Femur (tissue), 1 donor: ENCODE measurements around the gene RSBN1.
"Not testable (repeated sequence)": the region's sequence is repeated elsewhere in the genome, so short reads cannot be mapped to it uniquely, and the experiment has no call there.

ENCODE experiments used
- DNase-seq: peaks from one replicate; pipeline ENCODE4 v3.0.0-alpha.2; 2017

Gene RSBN1

DNA sequence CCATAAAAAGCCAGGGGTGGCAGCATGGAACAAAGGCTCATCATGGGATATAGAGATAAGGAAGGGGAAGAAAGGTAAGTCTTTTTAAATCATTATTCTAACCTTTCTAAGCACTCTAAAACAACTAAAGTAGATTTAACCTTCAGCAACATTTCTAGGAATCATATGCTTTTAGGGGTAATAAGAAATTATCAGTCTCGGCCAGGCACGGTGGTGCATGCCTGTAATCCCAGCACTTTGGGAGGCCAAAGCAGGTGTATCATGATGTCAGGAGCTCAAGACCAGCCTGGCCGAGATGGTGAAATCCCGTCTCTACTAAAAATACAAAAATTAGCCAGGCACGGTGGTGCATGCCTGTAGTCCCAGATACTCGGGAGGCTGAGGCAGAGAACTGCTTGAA, 32.7 kb downstream of the RSBN1 start:
- DNase-seq, result no peak

DNA sequence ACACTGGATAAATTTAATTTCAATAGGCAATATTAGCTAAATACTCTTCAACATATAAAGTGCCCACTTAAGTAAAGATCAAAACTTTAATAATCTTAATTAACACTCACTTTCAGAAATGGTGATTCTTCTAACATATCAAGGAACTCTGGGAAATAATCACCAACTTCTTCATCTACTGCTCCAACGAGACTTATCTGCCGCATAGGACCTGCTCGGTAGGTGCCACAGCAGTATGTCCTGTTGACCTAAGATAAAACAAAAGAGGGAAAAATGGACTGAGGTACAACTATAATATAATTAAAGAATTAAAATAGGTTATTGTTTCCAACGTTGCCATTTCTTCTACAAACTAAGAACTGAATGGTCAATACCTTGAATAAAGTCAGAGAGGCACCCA, 34.7 kb downstream of the RSBN1 start:
- DNase-seq, result no peak

DNA sequence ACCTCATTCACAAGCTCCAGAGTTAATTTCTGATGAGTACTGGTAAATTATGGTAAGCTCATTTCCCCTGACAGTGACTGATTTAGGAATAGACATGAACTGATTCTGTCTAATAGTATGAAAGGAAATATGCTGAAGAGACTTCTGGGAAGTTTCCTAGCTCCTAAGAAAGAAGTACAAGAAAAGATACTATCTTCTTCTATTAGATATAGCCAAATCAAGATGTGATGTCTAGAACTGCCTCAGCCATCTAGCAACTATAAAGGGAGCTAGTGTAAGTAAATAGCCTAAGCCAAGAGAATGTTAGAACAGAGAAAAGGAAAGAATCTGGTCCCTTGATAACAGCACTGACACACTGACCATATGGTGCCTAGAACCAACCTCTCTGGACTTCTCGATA, 42.2 kb downstream of the RSBN1 start:
- no peak for DNase-seq

DNA sequence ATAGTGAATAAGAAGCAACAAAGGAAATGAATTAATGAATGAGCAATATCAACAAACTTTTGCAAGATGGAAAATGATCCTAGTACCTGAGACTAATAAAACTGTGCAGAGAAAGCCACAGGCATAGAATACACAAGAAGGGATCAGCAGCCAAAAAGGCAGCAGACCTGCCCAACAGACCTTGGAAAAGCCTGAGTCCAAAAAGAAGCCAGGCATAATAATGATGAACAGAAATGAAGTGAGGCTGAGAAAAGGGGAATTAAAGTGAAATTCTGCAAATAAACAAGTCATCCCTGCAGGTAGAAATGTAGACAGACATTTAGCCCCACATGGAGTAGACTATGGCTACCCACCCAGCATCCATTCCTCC, 42.7 kb downstream of the RSBN1 start:
- no peak for DNase-seq

DNA sequence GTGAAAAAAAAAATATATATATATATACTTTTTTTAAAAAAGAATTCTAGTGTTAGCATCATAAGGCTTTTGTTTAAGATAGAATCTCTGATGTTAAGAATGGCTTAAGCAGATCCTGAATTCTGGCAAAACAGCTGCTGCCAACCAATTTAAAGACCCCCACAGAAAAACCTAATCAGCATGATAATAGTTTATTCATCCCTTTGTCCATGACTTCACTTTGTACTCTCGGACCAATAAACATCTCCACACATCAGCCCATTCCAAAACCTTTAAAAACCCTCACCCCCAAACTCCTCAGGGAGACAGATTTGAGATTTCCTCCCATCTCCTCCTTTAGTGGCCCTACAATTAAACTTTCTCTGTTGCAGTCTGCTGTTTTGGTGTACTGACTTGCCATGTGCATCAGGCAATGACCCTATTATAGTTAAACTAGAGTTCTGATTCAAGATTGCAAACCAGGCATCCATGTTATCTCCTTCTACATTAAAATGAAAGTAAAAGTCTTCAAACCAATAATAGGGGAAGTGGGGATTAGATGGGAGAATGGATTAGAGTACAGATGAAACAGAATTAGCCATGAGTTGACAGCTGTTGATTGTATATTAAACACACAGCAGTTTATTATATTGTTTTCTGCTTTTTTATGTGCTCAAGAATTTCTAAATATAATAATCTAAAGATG, 43.2 kb downstream of the RSBN1 start:
- no peak for DNase-seq

DNA sequence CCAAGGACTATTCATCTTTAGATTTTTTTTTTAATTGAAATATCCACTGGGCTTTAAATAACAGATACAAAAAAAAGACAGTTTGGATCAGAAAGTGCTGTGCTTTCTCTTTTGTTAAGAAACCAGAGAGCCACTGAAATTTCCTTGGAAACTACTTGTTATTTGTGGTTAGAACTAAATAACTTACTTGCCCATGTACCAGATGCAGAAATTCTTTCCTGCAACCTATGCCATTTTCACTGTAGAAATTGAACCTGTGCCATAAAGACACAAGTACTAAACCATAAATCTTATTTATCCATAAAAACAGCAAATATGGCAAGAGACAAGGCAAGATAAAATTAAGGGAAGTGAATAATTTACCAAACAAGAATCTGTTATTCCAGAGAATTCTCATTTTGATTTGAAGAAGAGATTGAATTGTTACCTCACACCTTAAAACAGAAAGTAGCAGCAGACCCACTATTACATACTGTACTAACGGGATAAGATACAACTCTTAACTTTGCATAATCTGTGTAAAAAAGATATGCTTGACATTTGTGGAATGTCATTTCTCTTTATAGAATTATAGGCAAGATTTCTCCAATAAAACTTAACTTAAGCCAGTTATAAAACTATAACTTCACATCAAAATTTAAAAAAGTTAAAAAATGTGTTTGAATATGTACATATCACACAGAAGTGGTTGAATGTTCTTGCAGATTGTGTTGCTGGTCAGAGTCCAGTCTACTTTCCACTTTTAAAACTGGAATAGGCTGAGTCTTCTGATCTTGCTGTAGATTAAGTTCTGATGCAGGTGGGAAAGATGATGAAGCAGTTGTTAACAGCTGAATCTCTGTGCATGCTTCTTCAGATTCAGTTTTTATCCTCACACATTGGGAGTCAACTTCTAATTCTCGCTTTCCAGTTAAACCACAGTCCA, 46.7 kb downstream of the RSBN1 start:
- DNase-seq, result no peak

DNA sequence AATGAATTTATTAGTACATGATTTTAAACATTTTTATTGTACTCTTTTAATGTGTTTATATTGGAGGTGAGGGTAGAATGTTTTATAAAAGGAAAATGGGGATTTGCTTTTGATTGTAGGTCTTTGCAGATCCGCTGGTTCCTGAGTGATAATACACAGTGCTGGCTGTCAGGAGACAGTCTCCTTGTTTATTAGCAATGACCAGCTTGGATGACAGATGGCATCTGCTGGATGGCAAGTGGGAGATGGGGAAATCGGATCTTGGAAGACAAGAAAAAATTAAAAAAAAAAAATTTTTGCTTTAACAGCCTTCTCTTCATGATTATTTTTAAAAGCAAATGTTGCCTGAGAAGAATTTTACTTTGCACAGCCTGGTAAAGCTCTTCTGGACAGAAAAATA, 48.6 kb downstream of the RSBN1 start:
- no peak for DNase-seq

DNA sequence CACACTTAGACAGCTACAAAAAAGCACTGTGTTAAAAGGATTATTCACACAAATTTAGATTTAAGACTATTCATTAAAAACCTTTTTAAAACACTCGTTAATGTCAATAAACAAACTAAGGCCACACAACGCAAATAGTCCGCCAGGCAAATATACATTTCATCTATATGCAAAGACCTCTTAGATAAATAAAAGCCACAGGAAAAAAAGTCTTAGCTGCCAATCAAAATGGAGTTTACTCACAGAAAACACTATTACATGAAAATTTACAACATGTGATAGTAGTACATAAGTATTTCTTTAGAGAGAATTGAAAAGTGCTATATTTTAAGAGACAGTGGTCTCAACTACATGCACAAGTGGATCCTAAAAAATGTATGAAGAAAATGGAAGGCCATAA, 50.3 kb downstream of the RSBN1 start:
- DNase-seq, result no peak

DNA sequence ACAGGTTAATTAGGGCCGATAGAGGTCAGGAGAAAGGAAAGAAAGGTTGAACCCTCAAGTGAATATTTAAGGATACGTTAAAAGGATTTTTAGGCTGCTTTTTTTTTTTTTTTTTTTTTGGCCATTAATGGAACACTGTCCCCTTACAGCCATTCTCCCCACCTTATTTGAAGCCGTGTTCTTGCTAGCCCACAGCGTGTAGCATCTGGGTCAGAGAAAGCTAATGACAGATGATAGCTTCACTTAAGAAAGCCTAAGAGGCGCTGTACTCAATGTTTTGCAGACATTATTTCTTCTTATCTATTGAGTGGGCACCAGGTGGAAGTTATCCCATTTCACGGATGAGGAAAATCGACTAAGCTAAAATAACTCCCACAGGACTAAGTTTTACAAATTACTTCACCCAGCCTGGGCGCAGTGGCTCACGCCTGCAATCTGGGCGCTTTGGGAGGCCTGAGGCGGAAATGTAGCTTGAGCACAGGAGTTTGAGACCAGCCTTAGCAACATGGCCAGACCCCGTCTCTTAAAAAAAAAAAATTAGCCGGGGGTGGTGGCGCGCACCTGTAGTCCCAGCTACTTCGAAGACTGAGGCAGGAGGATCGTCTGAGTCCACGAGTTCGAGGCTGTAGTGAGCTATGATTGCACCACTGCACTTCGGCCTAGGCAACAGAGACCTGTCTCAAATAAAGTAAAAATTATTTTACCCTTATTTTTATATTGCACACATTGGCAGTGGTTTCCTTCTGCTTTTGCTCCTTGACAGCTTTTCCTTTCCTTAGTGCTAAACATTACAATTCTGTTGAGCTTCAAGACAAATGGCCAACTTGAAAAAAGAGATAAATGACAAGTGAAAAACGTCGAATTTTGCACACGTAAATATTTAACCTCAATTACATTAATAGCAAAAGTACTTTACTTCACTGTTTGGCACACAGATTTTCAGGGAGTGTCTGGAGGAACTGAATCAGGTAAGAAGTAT, 51.9 kb downstream of the RSBN1 start:
- DNase-seq, result no peak

DNA sequence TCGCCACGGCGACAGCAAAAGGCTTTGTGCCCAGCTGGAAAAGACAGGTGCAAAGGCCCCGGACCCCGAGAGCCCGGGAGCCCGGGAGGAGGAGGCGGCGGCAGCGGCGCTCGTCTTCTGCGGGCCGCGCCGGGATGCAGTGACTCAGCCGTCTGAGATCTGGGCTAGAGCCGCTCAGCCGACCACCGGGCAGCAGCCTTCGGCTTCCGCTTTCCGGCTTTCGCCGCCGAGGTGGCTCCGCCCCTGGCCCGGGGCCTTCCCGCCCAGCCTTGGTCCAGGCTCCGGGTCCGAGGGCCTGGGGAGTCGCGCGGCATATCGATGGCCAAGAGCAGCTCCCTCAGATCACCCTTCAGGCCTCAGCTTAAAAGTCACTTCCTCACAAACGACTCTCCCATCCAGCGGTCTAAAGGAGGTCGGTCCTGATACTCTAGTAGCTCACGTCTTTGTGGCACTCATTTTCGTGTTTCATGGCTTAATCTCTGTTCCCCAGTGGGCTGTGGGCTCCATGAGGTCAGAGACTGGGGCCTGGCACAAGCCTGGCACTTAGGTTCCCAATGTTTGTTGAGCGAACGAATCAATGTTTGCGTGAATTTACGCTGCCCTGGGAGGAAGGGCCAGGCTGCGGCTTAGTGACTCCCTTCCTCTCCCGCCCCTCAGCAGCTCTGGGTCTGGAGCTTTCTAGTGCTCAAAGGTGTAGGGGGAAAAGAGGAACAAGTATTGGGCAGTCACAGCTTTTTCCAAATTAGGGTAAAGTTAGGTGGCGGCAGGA, 52.8 kb downstream of the RSBN1 start, which contains the start of gene PHTF1:
PHTF1 (minus strand) TSS at position 154 of the 769 bp plus-strand sequence. CDS start 783 bp downstream, outside the sequence.
- DNase-seq, result peak; percentile 84

DNA sequence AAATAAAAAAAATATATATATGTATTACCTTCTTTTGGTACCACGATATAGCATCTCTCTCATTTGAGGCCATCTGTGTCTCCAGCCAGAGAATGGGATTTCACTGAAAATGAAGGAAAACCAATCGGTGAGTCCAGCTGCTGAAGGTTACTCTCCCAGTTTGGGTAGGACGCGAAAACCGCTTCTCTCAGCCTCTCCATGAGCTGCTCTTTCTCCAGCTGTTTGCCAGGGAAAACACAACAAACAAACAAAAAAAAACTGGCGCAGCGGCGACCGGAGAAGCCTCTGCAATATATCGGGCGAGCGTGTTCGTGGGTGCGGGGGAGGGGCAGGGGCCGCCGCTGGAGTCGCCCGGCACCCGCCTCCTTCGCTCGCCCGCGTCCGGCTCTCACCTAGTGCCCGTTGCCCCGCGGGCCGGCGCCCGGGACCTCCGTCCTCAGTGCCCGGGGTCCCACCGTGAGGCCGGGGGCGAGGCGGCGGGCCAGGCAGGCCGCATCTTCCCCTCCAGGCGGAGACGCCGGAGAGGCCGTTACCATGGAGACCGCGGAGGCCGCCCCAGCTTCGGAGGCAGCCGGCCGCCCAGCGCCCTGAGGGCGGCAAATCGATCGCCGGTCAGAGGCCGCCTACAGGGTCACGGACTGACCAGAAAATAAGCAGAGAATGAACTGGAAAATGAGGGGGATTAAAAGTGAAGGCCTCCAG, 53.5 kb downstream of the RSBN1 start:
- peak; percentile 74 for DNase-seq

DNA sequence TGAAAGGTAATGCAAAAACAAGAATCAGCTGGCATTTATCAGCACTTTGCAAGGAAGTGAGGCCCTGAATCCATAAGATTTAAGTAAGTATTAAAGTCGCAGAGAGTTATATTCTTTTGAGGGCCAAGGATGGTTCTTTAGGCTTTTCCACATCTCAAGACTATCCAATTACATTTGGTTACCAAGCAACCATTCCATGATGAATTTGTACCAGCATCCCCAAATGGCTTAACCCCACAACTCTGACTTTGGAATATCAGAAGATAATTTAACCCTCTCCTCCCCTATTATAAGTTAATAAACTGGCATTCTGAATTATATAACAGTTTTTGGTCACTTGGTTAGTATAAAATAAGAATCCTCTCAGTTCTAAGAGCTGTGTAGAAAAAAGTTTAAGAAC, 55.8 kb downstream of the RSBN1 start:
- DNase-seq, result no peak

DNA sequence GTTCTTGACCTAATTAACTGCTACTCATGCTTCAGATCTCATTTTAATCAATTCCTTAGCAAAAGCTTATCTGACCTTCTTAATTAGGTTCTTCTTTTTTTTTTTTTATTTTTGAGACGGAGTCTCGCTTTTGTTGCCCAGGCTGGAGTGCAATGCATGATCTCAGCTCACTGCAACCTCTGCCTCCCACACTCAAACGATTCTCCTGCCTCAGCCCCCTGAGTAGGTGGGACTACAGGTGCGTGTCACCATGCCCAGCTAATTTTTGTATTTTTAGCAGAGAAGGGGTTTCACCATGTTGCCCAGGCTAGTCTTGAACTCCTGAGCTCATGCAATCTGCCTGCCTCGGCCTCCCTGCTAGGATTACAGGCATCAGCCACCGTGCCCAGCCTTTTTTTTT, 58.9 kb downstream of the RSBN1 start:
- DNase-seq, result not testable (repeated sequence)

DNA sequence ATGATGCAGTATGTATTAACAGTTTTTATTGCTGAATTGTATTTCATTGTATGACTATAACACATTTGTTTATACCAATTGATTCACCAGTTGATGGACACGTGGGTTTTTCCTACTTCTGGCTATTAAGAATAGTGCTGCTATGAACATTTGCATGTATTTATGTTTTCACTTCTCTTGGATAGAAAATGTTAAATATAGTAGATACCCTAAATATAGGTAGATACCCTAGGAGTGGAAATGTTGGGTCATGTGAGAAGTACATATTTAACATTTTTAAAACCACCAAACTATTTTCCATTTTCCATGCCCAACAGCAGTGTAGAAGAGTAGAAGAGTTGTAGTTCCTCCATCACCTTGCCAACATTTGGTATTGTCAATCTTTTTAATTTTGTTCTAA, 60.8 kb downstream of the RSBN1 start:
- no peak for DNase-seq

DNA sequence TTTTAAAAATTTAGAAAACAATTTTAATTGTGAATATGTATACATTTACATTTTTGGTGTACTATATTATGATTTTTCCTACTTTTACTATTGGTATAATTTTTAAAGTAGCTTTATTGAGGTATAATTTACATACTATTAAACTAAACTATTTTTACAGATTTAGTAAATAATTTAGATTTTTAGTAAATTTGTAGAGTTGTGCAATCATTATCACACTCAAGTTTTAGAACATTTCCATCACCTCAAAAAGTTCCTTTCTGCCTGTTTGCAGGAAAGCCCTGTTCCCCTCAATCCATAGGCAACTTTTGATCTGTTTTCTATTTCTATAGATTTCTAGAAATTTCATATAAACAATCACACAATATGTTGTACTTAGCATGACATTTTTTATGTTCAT, 61.2 kb downstream of the RSBN1 start:
- no peak for DNase-seq

DNA sequence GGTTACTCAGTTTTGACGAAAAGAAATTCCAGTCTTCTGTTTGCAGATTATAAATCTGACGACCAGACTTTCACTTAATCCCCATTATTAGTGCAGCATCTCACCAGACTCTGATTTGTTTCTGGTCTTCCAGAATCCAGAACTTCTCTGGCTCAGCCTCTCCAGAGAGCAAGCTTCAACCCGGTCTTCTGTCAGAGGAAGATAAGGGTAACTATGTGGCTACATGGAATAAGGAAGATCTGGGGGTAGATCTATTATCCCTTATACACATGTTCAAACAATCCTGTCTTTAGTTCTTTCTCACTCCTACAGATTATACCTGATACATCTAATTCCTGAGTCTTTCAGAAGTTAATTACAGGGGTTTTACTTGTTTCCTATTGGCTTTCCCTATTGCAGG, 62.9 kb downstream of the RSBN1 start:
- DNase-seq, result no peak

DNA sequence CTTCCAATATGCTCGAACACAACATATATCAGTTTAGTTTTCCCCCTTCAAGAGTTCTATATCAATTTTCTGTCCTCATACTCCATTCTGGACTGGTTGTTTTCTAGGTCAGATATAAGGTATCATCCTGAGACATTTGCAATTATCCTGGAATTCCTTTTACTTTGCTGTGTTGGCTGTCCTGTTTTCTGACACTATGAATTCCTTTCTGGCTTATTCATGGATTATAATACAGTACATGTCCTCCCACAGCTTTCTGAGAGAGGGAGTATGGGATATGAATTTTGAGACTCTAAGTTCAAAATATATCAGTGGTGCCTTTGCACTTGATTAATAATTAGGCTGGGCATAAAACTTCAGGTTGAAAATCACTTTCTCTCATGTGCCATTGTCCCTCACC, 64.9 kb downstream of the RSBN1 start:
- DNase-seq, result no peak

DNA sequence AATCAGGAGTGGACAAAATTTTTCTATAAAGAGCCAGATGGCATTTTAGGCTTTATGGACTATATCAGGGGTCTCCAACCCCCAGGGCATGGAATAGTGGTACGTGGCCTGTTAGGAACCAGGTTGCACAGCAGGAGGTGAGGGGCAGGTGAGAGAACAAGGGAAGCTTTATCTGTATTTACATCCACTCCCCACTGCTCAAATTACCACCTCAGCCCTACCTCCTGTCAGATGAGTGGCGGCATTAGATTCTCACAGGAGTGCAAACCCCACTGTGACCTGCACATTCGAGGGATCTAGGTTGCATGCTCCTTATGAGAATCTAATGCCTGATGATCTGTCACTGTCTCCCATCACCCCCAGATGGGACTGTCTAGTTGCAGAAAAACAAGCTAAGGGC, 66.9 kb downstream of the RSBN1 start:
- DNase-seq, result no peak

DNA sequence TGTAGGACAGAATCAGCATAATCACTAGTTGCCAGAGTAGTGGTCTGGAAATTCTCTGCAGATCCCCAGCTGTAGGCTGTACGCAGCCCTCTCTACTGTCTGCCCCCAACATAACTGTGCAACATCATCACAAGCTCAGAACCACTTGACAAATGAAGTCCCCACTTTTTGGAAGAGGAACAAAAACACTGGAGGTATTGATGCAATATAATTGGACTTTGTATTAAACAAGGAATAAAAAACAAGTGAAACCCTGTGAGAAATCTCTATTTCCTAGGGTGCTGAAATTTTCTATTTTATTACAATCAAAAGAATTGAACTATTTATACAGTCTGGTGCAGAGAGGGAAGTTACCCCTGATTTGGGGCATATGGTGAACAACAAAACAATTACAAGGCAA, 68.2 kb downstream of the RSBN1 start:
- no peak for DNase-seq

DNA sequence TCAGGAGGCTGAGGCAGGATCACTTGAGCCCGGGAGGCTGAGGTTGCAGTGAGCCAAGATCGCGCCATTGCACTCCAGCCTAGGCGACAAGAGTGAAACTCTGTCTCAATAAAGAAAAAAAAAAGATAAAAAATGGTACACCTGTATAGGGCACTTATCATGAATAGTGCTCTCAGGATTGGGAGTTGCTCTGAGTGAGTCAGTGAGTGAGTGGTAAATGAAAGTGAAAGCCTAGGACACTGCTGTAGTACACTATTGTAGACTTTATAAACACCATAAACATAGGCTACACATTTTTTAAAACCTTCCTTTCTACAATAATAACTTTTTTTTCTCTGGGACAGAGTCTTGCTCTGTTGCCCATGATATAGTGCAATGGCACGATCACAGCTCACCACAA, 69.8 kb downstream of the RSBN1 start:
- DNase-seq, result no peak

DNA sequence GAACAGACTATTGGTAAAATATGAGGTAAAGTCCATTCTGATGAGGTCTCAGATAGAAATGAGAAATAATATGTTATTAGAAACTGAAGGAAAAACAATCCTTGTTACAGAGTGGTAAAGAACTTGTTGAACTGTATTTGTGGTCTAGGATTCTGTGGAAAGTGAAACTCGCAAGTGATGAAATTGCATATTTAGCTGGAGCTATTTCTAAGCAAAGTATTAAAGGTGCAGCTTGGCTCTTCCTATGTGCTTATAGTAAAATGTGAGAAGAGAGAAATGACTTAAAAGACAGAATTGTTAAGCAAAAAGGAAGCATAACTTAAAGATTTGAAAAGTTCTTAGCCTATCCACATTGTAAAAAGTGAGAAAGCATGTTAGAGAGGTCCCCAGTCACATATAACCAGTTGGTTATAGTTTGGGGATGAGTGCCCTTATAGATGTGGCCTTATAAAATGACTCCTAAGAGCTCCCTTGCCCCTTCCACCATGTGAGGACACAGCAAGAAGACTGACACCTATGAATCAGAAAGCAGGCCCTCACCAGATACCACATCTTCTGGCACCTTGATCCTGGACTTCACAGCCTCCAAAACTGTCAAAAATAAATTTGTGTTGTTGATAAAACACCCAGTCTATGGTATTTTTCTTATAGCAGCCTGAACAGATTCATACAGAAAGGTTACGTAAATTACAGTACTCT, 77.8 kb downstream of the RSBN1 start:
- DNase-seq, result no peak
